ENCODE measurements around the gene ETS1.

Gene ETS1

DNA sequence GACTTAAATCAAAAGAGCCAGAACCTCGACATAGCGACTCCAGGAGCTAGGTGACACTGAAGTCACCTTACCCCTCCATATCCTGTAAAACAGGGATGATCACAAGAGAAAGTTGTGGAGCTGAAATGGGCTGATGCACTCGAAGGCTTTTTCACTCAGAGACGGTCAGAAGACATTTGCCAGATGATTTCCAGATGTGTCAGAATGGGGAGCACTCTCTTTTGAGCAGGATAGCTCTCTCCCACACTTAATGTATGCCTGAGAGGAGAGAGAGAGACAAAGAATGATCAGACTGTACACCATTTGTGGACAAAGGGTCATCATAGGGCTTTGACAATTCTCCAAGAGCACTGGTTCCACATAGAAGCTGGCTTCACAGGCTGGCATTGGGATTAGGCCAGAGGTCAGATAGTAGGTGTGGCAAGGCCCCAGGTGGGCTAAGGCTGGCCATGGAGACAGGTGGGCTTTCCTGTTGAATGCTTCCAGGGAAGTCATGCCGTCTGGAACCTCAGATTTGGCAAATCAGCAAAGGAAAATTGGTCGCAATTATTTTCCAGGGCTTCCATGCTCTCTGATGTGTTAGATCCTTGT, 42.3 kb upstream of the ETS1 start:
- no peaks in the 10 kb centered on the region for H3K9me3 ChIP-seq (ENCODE audit: low read length)
- no peaks in the 10 kb centered on the region for H3K36me3 ChIP-seq (ENCODE audit: insufficient read depth, low read length)
- H3K4me1 ChIP-seq (ENCODE audit: insufficient read depth, low read length, severe bottlenecking) = peaks cover 75% of the 10 kb centered on the region
- TF ChIP-seq EZH2 (IDR thresholded peaks at IDR 0.05; ENCODE audit: borderline replicate concordance, low read length) = no peak
- TF ChIP-seq, protein P1, sequence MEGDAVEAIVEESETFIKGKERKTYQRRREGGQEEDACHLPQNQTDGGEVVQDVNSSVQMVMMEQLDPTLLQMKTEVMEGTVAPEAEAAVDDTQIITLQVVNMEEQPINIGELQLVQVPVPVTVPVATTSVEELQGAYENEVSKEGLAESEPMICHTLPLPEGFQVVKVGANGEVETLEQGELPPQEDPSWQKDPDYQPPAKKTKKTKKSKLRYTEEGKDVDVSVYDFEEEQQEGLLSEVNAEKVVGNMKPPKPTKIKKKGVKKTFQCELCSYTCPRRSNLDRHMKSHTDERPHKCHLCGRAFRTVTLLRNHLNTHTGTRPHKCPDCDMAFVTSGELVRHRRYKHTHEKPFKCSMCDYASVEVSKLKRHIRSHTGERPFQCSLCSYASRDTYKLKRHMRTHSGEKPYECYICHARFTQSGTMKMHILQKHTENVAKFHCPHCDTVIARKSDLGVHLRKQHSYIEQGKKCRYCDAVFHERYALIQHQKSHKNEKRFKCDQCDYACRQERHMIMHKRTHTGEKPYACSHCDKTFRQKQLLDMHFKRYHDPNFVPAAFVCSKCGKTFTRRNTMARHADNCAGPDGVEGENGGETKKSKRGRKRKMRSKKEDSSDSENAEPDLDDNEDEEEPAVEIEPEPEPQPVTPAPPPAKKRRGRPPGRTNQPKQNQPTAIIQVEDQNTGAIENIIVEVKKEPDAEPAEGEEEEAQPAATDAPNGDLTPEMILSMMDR (IDR thresholded peaks at IDR 0.05; ENCODE audit: low read length) = no peak
- peak overlapping the region; percentile 49 for H3K4me2 ChIP-seq (ENCODE audit: low read length)
- H4K20me1 ChIP-seq (ENCODE audit: insufficient read depth, low read length) = no peaks in the 10 kb centered on the region
- no peak overlapping the region for H2AFZ ChIP-seq (ENCODE audit: low read length)
- peak overlapping the region; percentile 63 for H3K9ac ChIP-seq (ENCODE audit: low read length)
- no peaks in the 10 kb centered on the region for H3K9me2 ChIP-seq (ENCODE audit: low read depth, low read length)
- H3K79me2 ChIP-seq (ENCODE audit: insufficient read depth, low read length) = no peaks in the 10 kb centered on the region
- H3K4me3 ChIP-seq (ENCODE audit: low read depth, low read length, poor library complexity, severe bottlenecking) = peak overlapping the region; percentile 34
- peaks cover 3% of the 10 kb centered on the region; the same call in 1 of the 2 replicates for H3F3A ChIP-seq (ENCODE audit: insufficient read depth, low read length)
- peak overlapping the region; percentile 100 for H3K27ac ChIP-seq (ENCODE audit: low read depth, low read length, poor library complexity, severe bottlenecking)
- H3K27me3 ChIP-seq (ENCODE audit: insufficient read depth, low read length) = no peaks in the 10 kb centered on the region

DNA sequence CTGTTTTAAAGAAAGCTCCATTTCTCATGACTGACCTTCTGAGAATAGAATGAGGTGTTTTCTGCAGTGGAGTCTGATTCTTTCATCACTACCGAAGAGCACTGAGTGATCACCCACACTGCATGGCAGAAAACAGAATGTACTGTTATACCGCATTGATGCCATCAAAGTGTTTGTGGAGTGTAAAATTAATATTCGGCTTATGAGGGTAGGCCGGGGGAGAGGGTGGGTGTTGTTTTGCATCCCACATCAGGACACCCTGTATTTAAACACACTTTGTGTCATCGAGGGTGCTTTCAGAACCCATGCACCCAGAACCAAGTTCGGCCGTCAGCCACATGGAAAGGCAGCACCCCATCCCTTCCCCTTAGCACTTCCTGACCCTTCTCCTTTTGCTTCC, 41.3 kb upstream of the ETS1 start:
- Histone ChIP-seq H3K79me2 (ENCODE audit: insufficient read depth, low read length) (no peaks in the 10 kb centered on the region), H3K9ac (ENCODE audit: low read length) (peak overlapping the region; percentile 63), H3K9me2 (ENCODE audit: low read depth, low read length) (no peaks in the 10 kb centered on the region), H3K36me3 (ENCODE audit: insufficient read depth, low read length) (no peaks in the 10 kb centered on the region), H3K9me3 (ENCODE audit: low read length) (no peaks in the 10 kb centered on the region), H3K4me1 (ENCODE audit: insufficient read depth, low read length, severe bottlenecking) (peaks cover 84% of the 10 kb centered on the region), H3K4me3 (ENCODE audit: low read depth, low read length, poor library complexity, severe bottlenecking) (peak overlapping the region; percentile 34), H2AFZ (ENCODE audit: low read length) (no peak overlapping the region), H4K20me1 (ENCODE audit: insufficient read depth, low read length) (no peaks in the 10 kb centered on the region), H3F3A (ENCODE audit: insufficient read depth, low read length) (peaks cover 3% of the 10 kb centered on the region; the same call in 1 of the 2 replicates), H3K27me3 (ENCODE audit: insufficient read depth, low read length) (no peaks in the 10 kb centered on the region), H3K4me2 (ENCODE audit: low read length) (peak overlapping the region; percentile 49), H3K27ac (ENCODE audit: low read depth, low read length, poor library complexity, severe bottlenecking) (peak overlapping the region; percentile 100)
- TF ChIP-seq, protein P1 (IDR thresholded peaks at IDR 0.05; ENCODE audit: low read length) = no peak
- no peak for TF ChIP-seq EZH2 (IDR thresholded peaks at IDR 0.05; ENCODE audit: borderline replicate concordance, low read length)

DNA sequence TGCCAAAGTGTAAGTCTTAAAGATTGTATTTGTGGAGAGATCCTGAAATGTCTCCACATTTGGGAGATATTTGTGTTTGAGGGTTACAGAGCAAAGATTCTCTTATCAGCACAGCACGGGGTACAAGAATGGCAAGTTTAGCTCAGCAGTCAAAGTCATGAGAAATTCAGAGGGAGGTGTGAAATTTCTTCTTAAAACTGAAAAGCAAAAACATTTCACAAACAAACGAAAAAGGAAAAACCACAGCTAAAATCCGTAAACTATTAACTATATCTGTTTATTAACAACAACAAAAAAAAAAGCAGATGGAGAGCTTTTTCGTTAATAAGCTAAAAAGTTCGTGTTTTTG, 40.9 kb upstream of the ETS1 start:
- TF ChIP-seq, protein P1 (IDR thresholded peaks at IDR 0.05; ENCODE audit: low read length) = no peak
- Histone ChIP-seq H3K79me2 (ENCODE audit: insufficient read depth, low read length) (no peaks in the 10 kb centered on the region), H3K27ac (ENCODE audit: low read depth, low read length, poor library complexity, severe bottlenecking) (peak overlapping the region; percentile 100), H3K9me3 (ENCODE audit: low read length) (no peaks in the 10 kb centered on the region), H3K4me1 (ENCODE audit: insufficient read depth, low read length, severe bottlenecking) (peaks cover 88% of the 10 kb centered on the region), H2AFZ (ENCODE audit: low read length) (no peak overlapping the region), H3K9me2 (ENCODE audit: low read depth, low read length) (no peaks in the 10 kb centered on the region), H3K4me2 (ENCODE audit: low read length) (peak overlapping the region; percentile 49), H3K36me3 (ENCODE audit: insufficient read depth, low read length) (no peaks in the 10 kb centered on the region), H4K20me1 (ENCODE audit: insufficient read depth, low read length) (no peaks in the 10 kb centered on the region), H3K9ac (ENCODE audit: low read length) (peak overlapping the region; percentile 63), H3K4me3 (ENCODE audit: low read depth, low read length, poor library complexity, severe bottlenecking) (peak overlapping the region; percentile 34), H3F3A (ENCODE audit: insufficient read depth, low read length) (peaks cover 3% of the 10 kb centered on the region; the same call in 1 of the 2 replicates), H3K27me3 (ENCODE audit: insufficient read depth, low read length) (no peaks in the 10 kb centered on the region)

Measured in OCI-LY1 (cell line).